Endothelial cell (in vitro differentiated cells): ENCODE measurements around the gene THOC7. TPM values are rescaled to one million over a fixed set of nuclear protein-coding genes. Genes with fewer than 3 reads are reported as not detected.

Experiments
- DNase-seq: peaks from one replicate; pipeline ENCODE4 v3.0.0; 2021; ENCODE audit warnings: low spot score
- H3K27ac Mint-ChIP-seq: one replicate; pipeline ENCODE4 v1.8.0; 2021; ENCODE audit warnings: mixed read lengths, inconsistent platforms; ENCODE audit not compliant: unreplicated experiment
- H3K27me3 Mint-ChIP-seq: one replicate; pipeline ENCODE4 v1.8.0; 2021; ENCODE audit warnings: mild to moderate bottlenecking, moderate library complexity, mixed read lengths, inconsistent platforms; ENCODE audit not compliant: unreplicated experiment
- H3K36me3 Mint-ChIP-seq: one replicate; pipeline ENCODE4 v1.8.0; 2021; ENCODE audit warnings: mild to moderate bottlenecking, low read depth, mixed read lengths, inconsistent platforms; ENCODE audit not compliant: unreplicated experiment
- H3K4me1 Mint-ChIP-seq: one replicate; pipeline ENCODE4 v1.8.0; 2021; ENCODE audit warnings: mild to moderate bottlenecking, mixed read lengths, inconsistent platforms; ENCODE audit not compliant: unreplicated experiment
- H3K4me3 Mint-ChIP-seq: one replicate; pipeline ENCODE4 v1.8.0; 2021; ENCODE audit warnings: mild to moderate bottlenecking, mixed read lengths, inconsistent platforms; ENCODE audit not compliant: unreplicated experiment
- H3K9me3 Mint-ChIP-seq: one replicate; pipeline ENCODE4 v1.8.0; 2021; ENCODE audit warnings: mixed read lengths, inconsistent platforms; ENCODE audit not compliant: unreplicated experiment
- total RNA-seq: library from RNA; stranded (reverse); fragmentation: NEBNext Ultra II Directional; extraction: Animal tissue kit (Norgen Biotek cat#: 25700); gene quantifications from one replicate; pipeline ENCODE4 v1.2.1, GENCODE V29; 2021; ENCODE audit not compliant: unreplicated experiment
- TF ChIP-seq, protein P1 (sequence below): fragments of 200-600 bp; sonication (generic); IDR thresholded peaks from one replicate; pipeline ENCODE4 v1.5.0; 2021; ENCODE audit warnings: antibody characterized with exemption; ENCODE audit not compliant: unreplicated experiment

Gene THOC7
- total RNA-seq, 1 donor from 2014 or later, result 47.3 TPM

DNA sequence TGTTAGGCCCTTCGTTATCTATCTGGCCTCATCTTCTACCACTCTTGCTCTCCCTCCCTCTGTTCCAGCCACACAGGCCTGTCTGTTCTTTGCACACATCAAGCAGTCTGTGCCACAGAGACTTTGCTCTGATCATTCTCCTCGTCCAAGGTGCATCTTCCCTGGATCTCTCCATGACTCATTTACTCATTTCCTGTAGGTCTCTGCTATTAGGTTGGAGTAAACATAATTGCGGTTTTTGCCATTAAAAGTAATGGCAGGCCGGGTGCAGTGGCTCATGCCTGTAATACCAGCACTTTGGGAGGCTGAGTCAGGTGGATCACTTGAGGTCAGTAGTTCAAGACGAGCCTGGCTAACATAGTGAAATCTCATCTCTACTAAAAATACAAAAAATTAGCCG is 54.0 kb downstream of the THOC7 start:
- Mint-ChIP-seq H3K4me1 (no peaks in the 10 kb centered on the region), H3K4me3 (no peak overlapping the region), H3K27me3 (no peaks in the 10 kb centered on the region), H3K27ac (no peak overlapping the region), H3K9me3 (no peaks in the 10 kb centered on the region), H3K36me3 (no peaks in the 10 kb centered on the region)
- TF ChIP-seq, protein P1, sequence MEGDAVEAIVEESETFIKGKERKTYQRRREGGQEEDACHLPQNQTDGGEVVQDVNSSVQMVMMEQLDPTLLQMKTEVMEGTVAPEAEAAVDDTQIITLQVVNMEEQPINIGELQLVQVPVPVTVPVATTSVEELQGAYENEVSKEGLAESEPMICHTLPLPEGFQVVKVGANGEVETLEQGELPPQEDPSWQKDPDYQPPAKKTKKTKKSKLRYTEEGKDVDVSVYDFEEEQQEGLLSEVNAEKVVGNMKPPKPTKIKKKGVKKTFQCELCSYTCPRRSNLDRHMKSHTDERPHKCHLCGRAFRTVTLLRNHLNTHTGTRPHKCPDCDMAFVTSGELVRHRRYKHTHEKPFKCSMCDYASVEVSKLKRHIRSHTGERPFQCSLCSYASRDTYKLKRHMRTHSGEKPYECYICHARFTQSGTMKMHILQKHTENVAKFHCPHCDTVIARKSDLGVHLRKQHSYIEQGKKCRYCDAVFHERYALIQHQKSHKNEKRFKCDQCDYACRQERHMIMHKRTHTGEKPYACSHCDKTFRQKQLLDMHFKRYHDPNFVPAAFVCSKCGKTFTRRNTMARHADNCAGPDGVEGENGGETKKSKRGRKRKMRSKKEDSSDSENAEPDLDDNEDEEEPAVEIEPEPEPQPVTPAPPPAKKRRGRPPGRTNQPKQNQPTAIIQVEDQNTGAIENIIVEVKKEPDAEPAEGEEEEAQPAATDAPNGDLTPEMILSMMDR, result no peak
- DNase-seq, result no peak

DNA sequence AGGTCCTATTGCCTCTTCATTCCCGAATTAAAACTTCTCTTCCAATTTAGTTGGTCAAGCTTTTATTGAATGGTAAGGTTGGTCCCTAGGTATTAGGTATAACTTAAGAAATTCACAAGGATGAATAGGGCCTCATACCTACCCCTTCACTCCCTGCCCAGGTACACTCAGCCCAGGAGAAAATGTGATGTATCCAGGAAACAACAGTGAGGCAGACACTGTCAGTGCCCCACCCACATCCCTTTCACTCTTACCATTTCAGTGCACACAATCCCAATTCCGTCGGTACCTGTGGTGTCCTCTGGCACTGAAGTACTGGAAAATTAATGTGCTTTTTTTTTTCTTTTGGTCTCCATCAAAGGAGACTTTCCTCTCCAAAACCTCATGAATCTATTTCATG is 55.0 kb downstream of the THOC7 start:
- Mint-ChIP-seq H3K4me1 (no peaks in the 10 kb centered on the region), H3K27me3 (no peaks in the 10 kb centered on the region), H3K9me3 (no peaks in the 10 kb centered on the region), H3K27ac (no peak overlapping the region), H3K36me3 (no peaks in the 10 kb centered on the region), H3K4me3 (no peak overlapping the region)
- TF ChIP-seq, protein P1, result no peak
- DNase-seq, result no peak

DNA sequence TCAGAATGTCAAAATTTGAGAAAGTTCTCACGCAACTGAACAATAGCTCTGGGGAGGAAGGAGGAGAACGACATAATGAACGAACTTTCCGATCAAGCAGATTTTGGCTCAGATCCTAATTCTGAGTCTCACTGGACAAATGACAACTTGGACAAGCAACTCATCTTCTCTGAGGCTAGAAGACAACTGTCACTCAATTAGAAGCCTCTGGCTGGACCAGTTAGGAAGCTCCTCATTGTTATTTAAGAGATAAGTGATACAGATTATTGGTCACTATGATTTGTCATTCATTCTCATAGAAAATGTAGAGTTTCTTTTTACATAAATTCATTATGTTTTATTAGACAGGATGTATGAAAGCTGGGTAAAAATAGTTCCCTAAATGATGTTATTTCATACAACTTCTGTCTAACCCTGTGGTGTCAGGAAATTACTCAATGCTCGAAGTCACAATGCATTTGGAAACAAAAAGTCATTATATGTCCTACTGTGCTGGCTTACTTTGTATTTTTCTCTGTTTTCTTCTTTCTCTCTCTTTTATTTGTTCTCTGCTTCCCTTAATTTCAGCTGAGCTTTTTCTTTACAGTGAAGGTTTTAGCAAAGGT is 55.5 kb downstream of the THOC7 start:
- Mint-ChIP-seq H3K36me3 (no peaks in the 10 kb centered on the region), H3K9me3 (no peaks in the 10 kb centered on the region), H3K4me1 (no peaks in the 10 kb centered on the region), H3K27me3 (no peaks in the 10 kb centered on the region), H3K4me3 (no peak overlapping the region), H3K27ac (no peak overlapping the region)
- TF ChIP-seq, protein P1, result no peak
- DNase-seq, result no peak

DNA sequence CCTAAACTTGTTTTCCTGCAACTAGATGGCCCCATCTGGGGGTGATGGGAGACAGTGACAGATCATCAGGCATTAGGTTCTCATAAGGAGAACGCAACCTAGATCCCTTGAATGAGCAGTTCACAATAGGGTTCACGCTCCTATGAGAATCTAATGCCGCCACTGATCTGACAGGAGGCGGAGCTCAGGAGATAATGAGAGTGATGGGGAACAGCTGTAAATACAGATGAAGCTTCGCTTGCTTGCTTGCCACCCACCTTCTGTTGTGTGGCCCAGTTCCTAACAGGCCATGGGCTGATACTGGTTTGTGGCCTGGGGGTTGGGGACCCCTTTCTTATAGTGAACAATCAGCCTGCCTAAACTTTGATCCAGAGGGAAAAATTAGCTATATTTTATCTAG is 59.7 kb downstream of the THOC7 start:
- H3K4me3 Mint-ChIP-seq, result no peak overlapping the region
- no peak for DNase-seq
- no peaks in the 10 kb centered on the region for H3K4me1 Mint-ChIP-seq
- TF ChIP-seq, protein P1, result no peak
- no peaks in the 10 kb centered on the region for H3K9me3 Mint-ChIP-seq
- H3K36me3 Mint-ChIP-seq, result no peaks in the 10 kb centered on the region
- H3K27ac Mint-ChIP-seq, result no peak overlapping the region
- no peaks in the 10 kb centered on the region for H3K27me3 Mint-ChIP-seq

DNA sequence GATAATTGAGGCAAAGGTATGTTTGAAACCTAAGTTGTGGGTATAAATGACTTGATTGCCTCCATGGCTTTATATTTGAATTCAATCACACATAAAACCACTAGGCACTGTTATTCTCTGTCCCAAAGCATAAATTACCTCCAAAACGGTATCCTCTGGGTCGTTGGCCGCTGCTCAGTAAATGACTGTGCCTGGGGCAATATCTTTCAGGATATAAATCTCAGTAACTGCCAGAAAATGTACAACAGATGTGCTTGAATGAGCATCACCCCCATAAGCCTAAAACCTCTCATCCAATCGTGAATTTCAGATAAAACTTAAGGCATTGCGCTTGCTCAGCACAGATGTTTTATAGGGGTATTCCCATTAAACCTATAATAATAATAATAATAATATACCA is 63.5 kb downstream of the THOC7 start:
- Mint-ChIP-seq H3K27me3 (no peaks in the 10 kb centered on the region), H3K4me3 (no peak overlapping the region), H3K36me3 (no peaks in the 10 kb centered on the region), H3K9me3 (no peaks in the 10 kb centered on the region), H3K4me1 (no peaks in the 10 kb centered on the region), H3K27ac (no peak overlapping the region)
- DNase-seq, result no peak
- TF ChIP-seq, protein P1, result no peak
